ENCODE data around the gene HAPLN3. TPM values are rescaled to one million over a fixed set of nuclear protein-coding genes. Genes with fewer than 3 reads are reported as not detected.

HAPLN3 gene
- total RNA-seq, 4 donors from 2014 or later: 3.9 to 18.8 (median 8.9) TPM

GRCh38 chr15:88880944-88881740 is 14.2 kb downstream of the HAPLN3 start:
- TF ChIP-seq CTCF (IDR thresholded peaks at IDR 0.05; ENCODE audit: low read depth): no peak

GRCh38 chr15:88878720-88879184 is 16.6 kb downstream of the HAPLN3 start:
- no peak for TF ChIP-seq CTCF (IDR thresholded peaks at IDR 0.05; ENCODE audit: low read depth)

- no peak for TF ChIP-seq CTCF (IDR thresholded peaks at IDR 0.05; ENCODE audit: low read depth)
Measured at GRCh38 chr15:88877906-88878305, 17.4 kb downstream of the HAPLN3 start.

- TF ChIP-seq CTCF (IDR thresholded peaks at IDR 0.05; ENCODE audit: low read depth): no peak
Measured at GRCh38 chr15:88877415-88877814, 17.9 kb downstream of the HAPLN3 start.

- no peak for TF ChIP-seq CTCF (IDR thresholded peaks at IDR 0.05; ENCODE audit: low read depth)
Measured at GRCh38 chr15:88876573-88876972, 18.8 kb downstream of the HAPLN3 start.

GRCh38 chr15:88874684-88875083 is 20.7 kb downstream of the HAPLN3 start:
- no peak for TF ChIP-seq CTCF (IDR thresholded peaks at IDR 0.05; ENCODE audit: low read depth)

- no peak for TF ChIP-seq CTCF (IDR thresholded peaks at IDR 0.05; ENCODE audit: low read depth)
Measured at GRCh38 chr15:88874275-88874674, 21.1 kb downstream of the HAPLN3 start.

Data from subcutaneous adipose tissue (tissue), 4 donors.